Dedifferentiated amniotic fluid mesenchymal stem cell (primary cell): ENCODE results near the gene PRSS38.
A peak's percentile ranks its signal among the peaks of the same experiment; 100 is the strongest.

Experiments
- DNase-seq: peaks from one replicate; pipeline ENCODE4 v3.0.0-alpha.2; 2016; ENCODE audit errors: extremely low spot score

PRSS38 gene

DNA sequence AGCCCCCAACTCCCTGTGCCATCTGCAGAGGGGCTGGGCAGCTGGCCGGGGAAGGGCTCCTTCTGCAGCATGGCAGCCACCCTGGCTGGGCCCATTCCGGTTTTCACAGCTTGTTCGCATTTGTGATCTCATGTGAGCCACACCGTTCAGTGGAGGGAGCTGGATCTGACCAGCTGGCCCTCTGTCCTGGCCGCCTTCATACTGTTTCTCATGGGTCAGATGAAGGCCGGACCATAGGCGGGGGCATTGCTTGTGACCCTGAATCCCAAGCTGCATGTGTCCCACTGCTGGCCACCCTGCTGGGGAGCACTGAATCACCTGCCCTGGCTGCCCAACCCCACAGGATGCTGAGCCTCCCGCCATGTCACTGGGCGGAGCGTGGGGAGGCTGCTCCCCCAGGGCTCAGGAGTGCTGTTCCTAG lies 36.4 kb upstream of the PRSS38 start:
- DNase-seq: no peak

DNA sequence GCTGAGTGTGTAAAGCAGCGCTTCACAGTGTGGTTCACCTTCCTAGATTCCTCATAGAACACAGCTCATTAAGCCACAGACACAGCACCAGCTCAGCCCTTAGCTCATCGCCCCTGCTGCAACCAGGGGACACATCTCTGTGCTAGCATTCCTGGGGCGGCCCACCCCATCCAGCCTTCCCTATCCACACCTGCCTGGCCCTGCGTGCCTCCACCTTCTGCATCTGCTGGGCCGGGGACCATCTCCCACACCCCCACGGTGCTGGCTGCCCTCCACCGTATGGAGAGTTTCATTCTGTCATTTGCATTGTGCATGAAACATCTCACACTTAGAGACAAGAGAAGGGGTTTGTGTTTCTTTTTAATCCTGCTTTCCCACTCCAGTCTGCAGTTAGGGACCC lies 35.8 kb upstream of the PRSS38 start:
- no peak for DNase-seq

- no peak for DNase-seq
Observed at GRCh38 chr1:227780101-227781044, 35.1 kb upstream of the PRSS38 start.

DNA sequence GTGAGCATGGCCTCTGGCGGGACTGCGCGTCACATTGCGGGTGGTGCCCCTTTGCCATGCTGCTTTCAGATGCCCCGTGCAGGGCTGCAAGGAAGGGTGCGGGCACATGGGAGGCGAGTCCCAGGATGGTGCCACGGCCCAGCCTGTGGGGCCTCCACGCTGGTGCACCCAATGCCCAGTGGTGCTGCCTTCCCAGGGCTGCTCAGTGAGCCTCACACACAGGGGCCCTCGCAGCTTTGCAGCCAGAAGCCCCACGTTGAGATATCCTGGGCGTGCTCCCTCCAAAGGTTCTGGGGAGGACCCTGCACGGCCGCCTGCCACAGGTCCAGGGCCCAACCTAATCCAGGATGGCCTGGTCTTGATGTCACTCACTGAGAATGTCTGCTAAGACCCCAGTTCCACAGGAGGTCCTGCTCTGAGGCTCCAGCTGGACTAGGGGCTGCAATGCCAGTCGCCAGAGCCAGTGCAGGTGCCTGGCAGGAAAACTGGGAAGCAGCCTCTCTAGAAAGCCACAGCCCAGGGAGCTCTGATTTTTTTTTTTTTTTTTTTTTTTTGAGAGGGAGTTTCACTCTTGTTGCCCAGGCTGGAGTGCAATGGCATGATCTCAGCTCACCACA lies 34.1 kb upstream of the PRSS38 start:
- no peak for DNase-seq

DNA sequence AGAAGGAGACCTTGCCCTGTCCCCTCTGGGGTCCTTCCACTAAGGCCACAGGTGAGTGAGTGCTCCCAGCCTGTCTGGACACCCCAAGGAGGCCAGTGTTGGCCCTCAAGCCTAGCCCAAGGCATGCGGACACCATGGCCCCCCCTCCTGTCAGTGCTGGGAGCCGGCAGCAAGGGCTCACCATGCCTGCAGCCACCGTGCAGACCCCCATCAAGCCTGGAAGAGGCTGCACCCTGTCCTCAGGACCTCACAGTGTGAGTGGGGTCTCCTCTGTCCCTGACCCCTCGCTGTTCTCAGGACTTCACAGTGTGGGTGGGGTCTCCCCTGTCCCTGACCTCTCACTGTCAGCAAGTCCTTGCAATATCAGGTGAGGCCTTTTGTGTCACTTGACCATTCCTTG lies 33.2 kb upstream of the PRSS38 start:
- no peak for DNase-seq

GRCh38 chr1:227785094-227785804 lies 30.2 kb upstream of the PRSS38 start:
- DNase-seq: no peak

DNA sequence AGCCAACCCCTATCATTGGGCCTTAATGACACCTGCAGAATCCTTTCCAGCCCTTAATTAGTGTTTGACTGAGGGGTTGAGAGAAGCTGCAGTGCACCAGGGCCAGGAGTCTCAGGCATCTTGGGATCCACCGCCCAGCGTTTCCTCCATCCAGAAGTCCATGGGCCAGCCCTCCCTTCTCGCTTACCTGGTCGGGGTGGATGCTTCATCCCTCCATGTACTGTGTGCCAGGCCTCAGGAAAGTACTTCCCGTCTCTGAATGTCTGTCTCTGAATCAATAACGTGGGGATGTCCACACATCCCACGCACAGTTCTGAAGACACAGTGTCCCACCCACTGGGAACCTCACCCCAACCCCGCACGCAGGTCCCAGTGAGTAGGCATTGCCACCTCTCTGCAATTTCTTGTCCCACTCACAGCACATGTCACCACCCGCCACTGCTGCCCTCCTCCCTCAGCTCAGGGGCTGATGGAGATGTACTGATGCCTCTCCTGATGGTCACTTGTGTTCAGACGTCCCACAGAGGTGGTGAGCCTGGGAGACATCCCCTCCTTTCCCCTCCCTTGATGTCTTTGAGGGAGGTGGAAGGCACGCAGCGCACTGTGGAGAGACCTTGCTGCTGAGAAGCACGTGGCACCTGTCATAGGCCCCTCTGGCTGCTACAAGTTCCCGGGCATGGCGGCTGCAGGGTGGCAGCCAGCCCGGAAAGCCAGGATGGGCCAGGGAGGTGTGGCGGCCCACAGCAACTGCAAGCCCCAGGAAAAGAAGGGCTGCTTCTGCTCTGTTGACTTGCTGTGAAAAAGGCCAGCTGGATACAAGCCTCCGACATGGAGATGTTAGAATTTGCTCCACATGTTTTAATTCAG lies 29.4 kb upstream of the PRSS38 start:
- DNase-seq: no peak

DNA sequence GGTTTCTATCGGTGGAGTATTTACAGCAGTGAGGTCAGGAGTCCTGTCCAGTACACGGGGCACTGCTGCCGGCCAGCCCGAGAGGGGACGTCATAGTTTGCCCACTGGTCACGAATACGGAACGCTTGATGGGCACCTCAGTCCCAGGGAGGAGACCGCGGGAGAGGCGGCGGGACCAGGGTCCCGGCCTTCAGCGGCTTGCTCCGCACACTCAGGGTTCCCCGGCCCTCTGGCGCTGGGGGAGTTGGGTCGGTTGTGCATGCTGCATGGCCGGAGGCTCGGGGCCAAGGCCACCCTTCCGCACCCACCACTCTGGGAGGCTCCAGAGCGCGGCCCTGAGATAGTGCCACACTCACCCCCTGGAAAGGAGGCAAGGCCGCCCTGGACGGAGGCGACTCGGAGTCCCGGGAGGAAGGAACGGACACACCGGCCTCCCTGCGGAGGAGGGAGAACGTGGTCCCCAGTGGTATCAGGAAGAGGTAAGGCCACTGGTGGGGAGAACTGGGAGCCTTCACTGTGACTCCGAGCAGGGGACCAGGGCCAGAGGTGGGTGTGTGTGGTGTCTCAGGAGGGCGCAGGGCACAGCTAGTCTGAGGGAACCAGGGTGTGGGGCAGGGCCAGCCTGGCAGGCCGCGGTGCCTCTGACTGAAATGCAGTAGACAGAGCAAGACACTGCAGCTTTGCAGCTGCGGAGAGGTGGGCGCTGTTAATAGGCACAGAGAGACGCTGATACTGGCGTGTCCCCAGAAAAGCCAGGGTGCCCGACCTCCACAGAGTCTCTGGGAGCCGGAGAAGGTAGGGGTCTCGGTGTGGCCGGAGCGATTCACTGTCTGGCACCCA lies 28.6 kb upstream of the PRSS38 start:
- no peak for DNase-seq

DNA sequence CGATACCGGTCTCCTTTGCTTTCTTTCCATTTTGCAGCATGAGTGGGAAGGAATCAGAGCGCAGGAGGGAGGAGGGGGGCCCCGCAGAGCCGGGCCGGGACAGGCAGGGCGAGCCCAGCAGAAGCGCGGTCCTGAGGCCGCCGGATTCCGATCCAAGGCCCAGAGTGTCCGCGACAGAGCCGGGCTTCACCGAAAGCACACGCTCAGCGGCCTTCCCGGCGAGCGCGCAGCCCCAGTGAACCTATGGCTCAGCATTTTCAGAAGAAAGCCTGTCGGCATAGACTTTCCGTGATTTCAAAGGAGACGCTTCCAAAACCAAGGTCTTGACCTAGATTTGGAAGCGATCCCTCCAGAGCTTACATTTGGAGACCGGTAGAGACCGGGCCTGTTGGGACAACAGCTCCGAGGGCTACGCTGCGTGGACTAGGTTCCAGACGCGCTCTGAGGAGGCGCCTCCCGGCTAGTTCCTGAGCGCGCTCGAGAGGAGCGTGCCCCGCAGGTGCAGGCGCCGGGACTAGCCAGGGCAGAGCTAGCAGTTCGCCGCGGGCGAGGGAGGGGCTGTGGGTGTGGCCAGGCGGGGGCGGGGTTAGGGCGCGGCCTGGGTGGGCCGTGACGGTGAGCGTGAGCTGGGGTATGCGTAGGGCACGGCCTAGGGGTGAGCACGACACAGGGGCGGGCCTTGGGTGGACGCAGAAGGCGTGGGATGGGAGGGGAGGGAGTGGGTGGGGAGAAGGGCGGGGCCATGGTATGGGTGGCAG lies 27.8 kb upstream of the PRSS38 start:
- peak; percentile 60 for DNase-seq

GRCh38 chr1:227788271-227789083 lies 27.0 kb upstream of the PRSS38 start:
- no peak for DNase-seq

DNA sequence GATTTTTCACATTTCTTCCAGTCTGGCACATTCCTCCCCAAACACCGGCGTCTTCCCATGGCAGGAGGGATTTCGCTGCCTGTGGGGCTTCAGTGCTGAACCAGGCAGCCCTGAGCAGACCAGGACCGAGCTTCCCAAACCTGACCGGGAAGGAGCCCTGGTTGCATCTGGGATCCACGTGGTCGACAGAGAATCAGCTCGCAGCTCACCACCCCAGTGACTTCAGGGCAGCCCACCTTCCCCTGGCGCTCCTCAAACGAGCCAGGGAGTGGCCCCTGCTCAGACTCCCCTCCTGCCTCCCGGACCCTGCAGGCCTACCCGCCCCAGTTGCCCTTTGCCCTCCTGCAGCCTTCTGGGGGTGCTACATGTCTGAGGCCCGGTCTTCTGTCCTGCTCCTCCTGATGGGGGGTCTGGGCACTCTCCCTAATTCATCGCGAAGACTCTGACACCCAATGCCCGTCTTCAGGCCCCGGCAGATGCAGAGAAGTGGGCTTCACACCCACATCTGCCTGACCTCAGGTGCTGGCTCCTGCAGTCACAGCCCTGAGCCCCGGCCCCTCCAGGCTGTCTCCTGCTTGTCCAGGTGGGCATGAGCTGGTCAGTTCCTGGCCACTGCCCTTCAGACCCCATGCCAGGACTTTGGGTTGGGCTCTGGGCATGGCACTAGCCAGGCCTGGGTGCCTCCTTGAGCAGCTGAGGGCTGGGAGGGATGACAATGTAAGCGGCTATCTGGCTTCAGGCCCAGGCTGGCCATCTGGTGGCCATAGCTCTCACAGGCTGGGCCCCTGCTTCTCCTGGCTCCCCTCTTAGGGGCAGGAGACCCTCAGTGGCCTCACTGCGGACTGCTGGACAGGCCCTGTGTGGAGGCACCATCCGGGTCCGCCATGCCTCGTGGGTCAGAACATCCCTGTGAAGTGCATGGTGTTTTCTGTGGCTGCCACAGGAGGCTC lies 26.1 kb upstream of the PRSS38 start:
- no peak for DNase-seq

GRCh38 chr1:227790034-227790400 lies 25.5 kb upstream of the PRSS38 start:
- DNase-seq: no peak

- DNase-seq: no peak
Observed at GRCh38 chr1:227790868-227791267, 24.6 kb upstream of the PRSS38 start.

- DNase-seq: no peak
Observed at GRCh38 chr1:227791425-227792143, 23.9 kb upstream of the PRSS38 start.

DNA sequence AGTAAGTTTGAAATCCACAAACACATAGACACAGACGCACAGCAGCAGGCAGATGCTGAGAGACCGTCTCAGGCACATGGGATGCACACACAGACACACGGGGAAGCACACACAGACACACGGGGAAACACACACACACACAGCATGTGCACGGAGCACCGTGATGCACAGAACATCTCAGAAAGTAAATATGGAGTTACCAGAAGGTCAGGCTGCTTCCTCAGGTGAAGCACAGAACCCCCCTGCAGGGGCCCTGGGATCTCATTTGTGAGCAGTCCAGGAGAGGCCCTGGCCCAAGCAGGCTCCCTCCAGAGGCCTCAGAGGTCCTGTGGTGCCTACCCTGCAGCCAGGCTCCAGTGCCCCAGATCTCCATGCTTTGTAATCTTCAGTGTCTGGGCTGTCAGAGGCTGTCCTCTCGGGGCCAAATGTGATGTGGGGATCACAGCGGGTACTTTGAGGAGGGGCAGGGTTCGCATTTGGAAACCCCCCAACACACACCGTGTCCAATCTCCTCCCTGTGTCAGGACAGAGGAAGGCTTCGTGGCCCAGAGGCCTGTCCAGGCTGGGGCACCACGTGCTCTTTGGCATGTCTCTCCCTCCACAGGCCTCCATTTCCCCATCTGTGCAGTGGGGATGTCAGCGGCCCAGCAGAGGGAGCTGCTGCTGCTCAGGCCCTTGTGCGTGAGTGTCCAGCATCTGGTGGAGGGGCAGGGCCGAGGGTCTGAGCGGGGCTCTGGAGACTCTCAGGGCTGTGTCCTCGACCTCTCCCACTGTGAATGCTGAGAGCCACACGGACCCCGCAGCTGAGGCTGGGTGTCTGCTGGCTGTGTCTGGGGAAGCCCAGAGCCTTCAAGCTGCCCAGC lies 23.0 kb upstream of the PRSS38 start:
- no peak for DNase-seq
